Stimulated activated CD4-positive, alpha-beta T cell treated with anti-CD3 and anti-CD28 coated beads, Interleukin-1b, Interleukin-23, amount 100 ng/mL, for 48 hours (primary cell): ENCODE data around the gene PHAF1.

ENCODE experiments used
- DNase-seq: peaks from one replicate; pipeline ENCODE4 v3.0.0-alpha.2; 2020

Gene PHAF1

DNA sequence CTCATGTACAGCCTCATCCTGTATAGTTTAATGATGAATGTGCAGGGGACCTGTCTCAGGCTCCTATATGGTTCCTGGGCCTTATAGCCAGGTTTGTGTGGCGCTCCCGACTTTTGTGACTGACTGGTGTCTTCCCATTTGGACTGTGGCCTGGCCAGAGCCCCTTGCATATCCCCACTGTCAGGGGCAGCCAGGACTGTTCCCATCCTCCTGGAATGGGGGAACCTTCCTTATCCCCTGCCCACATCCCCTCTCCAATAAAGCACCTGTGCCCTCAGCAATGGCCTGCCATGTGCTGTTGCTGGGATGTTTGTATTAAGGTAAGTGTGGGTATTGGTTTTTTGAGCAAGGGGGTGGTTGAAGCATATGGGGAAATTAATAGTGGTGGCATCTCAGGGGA is 38.5 kb downstream of the PHAF1 start:
- no peak for DNase-seq

GRCh38 chr16:67148656-67149275 is 39.0 kb downstream of the PHAF1 start:
- DNase-seq = no peak

DNA sequence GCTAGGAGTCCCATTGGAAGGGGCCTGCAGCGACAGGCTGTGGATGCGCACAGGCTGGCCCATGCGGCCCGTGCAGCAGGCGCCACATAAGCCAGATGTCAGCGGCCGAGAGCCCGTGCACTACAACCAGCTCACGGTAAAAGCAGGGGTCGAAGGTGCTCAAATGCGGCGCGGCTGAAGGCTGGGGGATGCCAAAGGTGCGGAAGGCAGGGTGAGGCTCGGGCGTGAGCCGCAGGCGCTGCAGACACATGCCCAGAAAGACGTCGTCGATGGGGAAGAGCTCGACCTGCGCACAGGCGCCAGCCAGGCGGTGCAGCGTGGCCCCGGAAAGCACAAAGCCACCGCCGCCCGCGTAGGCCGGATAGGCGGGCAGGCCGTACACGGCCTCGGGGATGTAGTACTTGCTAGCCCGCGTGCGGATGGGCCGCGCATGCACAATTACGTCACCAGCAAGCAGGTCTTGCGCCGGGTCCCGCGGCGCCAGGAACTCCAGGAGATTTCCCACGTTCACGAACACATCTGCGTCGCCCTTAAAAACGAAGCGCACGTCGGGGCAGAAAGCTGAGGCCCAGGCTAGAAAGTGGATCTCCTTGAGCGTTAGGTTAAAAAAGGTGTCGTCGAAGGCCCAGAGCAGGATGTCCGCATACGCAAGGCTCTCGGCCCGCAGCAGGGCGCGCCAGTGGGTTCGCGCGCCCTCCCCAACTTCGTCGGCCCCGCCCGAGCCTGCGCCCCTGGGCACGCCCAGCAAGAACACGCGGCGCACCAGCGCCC is 39.7 kb downstream of the PHAF1 start:
- DNase-seq = no peak

- peak; percentile 50 for DNase-seq
Observed at GRCh38 chr16:67150047-67150832, 40.5 kb downstream of the PHAF1 start.

DNA sequence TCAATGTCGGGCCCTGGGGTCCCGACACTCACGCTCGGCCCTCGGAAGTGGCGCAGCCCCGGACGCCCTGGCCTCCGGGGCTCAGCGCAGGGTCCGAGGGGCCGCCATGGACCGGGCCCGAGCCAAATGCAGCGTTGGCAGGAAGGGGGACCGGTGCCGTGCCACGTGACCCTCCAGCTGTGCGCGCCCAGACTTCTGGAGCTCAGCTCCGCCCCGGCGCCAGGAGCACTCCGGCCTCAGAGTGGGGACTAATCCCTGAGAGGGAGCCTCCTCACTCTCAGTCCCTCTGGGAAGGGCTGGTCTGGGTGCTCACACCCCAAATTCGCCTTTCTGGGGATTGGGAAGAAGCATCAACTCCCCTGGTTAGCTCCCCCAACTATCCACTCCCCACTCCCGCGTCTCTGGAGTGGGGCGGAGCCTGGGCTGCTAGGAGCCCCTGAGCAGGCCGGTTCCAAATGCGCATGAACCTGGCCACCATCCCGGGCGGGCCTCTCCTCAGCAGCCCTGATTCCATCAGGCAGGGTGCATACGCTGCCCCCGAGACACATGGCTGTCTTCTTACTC is 41.2 kb downstream of the PHAF1 start, which contains the start of gene B3GNT9:
TSS of gene B3GNT9 (minus strand) at position 166 of the 564 bp plus-strand sequence. CDS start 513 bp downstream, outside the sequence.
- DNase-seq = peak; percentile 35

DNA sequence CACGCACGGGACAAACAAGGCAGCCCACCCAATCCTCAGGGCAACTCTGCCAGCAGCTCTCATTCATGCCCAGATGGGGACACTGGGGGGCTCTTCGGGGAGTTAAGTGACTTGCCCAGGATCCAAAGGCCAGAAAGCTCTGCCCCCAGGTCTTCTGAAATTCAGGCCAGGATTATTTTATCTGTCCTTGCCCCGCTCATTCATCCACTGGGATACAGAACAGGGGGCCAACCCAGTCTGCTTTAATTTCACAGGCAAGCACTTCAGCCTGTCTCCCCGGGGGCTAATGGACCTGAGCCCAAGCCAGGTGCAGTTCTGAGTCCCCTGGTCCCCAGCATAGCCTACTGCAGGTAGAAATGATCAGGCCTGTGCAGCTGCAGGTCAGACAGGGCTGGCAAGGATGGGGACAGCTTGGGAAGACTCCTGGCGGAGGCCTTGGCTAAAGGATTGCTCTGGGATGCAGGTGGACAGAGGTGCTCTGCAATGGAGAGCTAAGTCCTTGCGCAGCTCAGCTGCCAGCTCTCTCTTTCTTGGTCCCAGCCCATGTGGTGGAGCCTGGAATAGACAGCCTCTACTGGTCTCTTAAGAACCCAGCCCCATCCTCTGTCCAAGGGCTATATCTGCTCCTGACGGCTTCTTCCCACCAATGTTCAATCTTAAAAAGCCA is 41.8 kb downstream of the PHAF1 start:
- DNase-seq = no peak

DNA sequence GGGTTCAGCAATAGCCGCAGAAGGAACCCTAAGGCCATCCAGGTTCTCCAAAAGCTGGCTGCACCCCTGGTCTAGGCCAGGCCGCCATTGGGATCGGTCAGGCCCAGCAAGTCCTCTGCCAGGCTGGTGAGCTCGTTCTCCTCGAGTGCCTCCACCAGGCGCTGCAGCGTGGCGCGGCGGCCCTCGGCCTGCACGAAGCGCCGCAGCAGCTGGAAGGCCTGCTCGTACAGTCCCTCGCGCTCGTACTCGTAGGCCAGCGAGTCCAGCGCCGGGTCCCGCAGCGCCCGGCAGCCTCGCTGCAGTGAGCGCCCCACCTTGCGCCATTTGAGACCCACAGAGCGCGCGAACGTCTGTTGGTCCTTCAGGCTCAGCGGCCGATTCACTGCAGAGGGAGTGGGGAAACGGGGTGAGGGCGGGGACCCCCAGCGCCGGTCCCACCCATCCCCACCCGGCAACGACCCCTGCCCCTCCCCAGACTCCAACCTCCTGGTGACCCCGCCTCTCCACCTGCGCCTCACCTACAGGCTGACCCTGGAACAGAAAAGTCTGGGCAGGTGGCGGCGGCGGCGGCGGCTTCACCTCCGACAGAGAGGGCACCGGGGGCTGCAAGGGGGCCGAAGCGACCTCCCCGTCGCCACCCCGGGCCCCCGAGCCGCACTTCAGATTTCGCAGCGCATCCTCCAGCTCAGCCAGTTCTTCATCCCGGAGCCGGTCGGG is 45.0 kb downstream of the PHAF1 start:
- no peak for DNase-seq

DNA sequence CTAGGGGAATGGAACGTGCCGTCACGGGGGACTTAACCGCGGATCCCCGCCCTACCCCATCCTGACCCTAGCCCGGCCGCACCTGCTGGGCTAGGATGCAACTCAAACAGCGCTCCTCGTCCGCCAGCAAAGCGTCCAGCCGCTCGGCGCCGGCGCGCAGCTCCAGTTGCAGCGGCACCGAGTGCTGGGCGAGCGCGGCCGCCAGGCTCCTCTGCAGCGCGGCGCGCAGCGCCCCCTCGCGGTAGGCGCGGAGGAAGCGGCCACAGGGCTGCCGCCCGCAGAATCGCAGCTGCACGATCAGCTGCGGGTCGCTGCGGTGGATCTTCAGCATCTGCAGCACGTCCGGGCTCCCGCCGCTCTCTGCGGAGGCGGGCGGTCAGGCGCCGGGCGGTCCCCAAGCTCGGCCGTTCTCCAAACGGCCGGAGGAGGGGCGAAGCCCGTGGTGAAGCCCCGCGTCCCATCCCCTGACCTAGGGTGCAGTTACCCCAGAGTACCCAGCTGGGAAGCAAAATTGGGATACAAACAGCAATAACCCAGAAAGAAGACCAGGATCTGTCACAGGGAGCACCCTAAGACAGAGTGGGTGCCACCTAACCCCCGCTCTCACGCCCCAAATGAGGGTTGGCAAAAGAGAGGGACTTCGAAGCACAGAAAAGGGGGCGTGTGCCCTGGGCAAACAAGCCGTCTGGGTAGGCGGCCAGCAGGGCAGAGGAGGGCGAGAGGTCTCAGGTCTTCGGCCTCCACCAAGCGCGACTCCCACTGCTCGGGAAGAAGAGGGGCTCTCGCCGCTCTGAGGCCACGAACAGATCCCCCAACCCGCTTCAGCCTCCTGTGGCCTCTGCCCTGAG is 45.8 kb downstream of the PHAF1 start:
- peak; percentile 76 for DNase-seq

DNA sequence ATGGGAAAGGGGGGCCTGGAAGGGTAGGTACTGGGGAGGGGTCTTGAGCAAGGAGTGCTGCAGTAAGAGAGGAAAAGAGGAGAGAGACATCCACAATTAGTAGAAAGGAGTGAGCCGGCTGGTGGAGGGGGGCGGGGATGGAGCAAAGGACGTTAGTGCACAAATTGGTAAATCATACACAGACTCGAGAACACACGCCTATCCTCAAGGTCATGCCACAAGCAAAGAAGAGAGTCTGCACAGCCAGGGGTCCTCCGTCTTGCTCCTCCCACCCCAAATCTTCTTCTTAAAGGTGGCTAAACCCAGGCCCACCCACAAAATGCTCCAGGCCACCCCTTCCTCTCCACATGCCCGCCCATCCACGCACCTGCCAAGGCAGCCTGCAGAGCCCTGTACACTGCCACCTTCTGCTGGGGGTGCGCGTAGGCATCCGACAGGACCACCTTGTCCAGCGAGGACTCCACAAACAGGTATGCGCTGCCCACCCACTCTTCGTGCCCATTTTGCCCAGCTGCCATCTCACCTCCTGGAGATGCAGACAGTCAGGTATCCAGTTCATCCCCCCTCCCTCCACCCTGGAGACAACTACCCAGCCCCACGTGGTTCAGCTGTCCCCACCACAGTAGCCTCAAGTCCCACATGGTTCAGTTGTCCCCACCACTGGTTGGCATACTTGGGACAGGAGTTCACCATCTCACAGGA is 46.6 kb downstream of the PHAF1 start:
- DNase-seq = no peak

GRCh38 chr16:67157106-67157748 is 47.5 kb downstream of the PHAF1 start:
- no peak for DNase-seq

DNA sequence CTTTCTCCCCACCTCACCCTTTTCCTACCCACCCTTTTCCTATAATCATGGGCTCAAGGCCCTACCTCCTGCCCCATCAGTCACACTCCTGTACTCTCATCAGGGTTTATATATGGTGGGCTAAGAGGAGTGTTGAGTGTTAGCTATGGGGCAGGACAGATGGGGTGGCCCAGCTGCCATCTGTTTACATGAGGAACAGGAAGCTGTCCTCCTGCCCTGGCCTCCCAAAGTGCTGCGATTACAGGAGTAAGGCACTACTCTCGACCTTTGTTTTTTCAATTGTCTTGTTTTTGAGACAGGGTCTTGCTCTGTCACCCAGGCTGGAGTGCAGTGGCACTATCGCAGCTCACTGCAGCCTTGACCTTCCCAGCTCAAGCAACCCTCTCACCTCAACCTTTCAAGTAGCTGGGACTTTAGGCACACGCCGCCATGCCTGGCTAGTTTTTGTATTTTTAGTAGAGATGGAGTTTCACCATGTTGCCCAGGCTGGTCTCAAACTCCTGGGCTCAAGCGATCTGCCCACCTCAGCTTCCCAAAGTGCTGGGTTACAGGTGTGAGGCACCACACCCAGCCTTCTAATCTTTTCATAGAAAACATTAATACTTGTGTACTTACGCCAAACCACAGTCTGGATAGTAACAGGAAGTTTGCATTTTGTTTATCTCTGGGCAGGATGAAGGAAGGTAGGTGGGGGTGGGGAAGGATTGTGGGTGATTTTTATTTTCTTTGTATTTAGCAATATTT is 48.3 kb downstream of the PHAF1 start:
- DNase-seq = no peak

GRCh38 chr16:67158637-67159600 is 49.2 kb downstream of the PHAF1 start:
- peak; percentile 86 for DNase-seq

DNA sequence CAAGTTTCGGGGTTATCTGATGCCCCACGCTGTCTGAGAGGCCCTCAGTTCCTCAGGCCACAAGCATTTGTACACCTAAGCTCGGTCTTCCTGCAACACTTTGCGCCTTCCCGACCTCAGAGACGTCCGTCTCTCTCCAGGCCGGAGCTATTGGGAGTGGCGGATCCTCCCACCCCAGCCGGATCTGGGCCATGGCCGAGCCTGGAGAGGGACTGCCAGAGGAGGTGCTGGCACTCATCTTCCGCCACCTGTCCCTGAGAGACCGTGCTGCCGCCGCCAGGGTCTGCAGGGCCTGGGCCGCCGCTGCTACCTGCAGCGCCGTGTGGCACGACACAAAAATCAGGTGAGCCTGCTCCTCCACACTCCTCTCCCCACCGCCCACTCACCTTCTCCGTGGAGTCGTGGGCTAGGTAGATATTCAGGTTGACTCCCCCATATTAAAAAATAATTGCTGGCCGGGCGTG is 51.9 kb downstream of the PHAF1 start:
- no peak for DNase-seq

GRCh38 chr16:67162506-67163163 is 52.9 kb downstream of the PHAF1 start:
- no peak for DNase-seq

DNA sequence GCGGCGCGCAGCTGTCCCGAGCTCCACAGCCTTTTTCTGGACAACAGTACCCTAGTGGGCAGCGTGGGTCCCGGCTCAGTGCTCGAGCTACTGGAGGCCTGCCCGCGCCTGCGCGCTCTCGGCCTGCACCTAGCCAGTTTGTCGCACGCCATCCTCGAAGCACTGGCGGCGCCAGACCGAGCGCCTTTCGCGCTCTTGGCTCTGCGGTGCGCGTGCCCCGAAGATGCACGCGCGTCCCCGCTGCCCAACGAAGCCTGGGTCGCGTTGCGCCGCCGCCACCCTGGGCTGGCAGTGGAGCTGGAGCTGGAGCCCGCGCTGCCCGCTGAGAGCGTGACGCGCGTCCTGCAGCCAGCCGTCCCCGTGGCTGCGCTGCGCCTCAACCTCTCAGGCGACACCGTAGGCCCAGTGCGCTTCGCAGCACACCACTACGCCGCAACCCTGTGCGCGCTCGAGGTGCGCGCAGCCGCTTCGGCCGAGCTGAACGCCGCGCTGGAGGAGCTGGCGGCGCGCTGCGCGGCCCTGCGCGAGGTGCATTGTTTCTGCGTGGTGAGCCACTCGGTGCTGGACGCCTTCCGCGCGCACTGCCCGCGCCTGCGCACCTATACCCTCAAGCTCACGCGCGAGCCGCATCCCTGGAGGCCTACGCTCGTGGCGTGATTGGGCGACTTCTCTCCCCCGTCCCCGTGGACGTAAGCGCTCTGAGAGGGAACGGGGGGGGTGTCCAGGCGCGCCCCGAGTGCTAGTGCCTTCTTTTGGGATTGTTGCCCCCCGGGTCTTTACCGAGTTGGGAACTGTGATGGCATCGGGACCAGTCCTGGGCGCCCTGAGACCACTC is 53.6 kb downstream of the PHAF1 start:
- peak; percentile 49 for DNase-seq

- DNase-seq = no peak
Observed at GRCh38 chr16:67163999-67164558, 54.3 kb downstream of the PHAF1 start.
